K562 (cell line): ENCODE data around the gene SLC2A6. TPM values are rescaled to one million over a fixed set of nuclear protein-coding genes. Genes with fewer than 3 reads are reported as not detected.

ENCODE experiments used
- ATAC-seq: fragments of 200-7000 bp; cut with Tn5 transposase; 3 replicates; pipeline ENCODE4 v1.9.1; 2020; ENCODE audit warnings: moderate library complexity
- BruUV-seq: library from RNA; stranded (reverse); fragments of 400-500 nt; replicated peaks from 2 replicates; lab custom pipeline; 2021; lab: Mats Ljungman, UMichigan
- CTCF ChIA-PET: fragments of 300-600 bp; formaldehyde crosslinking; extraction: SDS; loops from one replicate; lab custom pipeline; 2021; ENCODE audit warnings: low intra/inter-chr PET ratio; lab: Yijun Ruan, JAX
- POLR2A ChIA-PET: fragments of 300-600, 350-650 bp; sonication (Branson Sonifier 250); formaldehyde crosslinking; extraction: SDS; loops from one replicate; lab custom pipeline; 2021; ENCODE audit warnings: antibody characterized with exemption, inconsistent platforms; lab: Yijun Ruan, JAX
- DNase-seq, 4 experiments: peaks; one replicate each; pipeline versions ENCODE4 v3.0.0 to v3.0.0-alpha.2; 2011 to 2018; ENCODE audit warnings: low spot score in 3 of 4, mixed read lengths in 3 of 4; ENCODE audit errors: extremely low read depth in 1 of 4
- FAIRE-seq: peaks from 2 replicates; lab custom pipeline; 2011; peaks lifted over from hg19 to GRCh38; lab: Jason Lieb, UNC
- H2AFZ ChIP-seq: 2 replicates; pipeline ENCODE4 v1.6.0; 2011; ENCODE audit warnings: low read depth, low read length, control low read depth, inconsistent platforms
- H3K27ac ChIP-seq: fragments of 200-600 bp; 3 replicates; pipeline ENCODE4 v1.8.0; 2011; ENCODE audit warnings: low read depth, mild to moderate bottlenecking, control low read depth, inconsistent platforms, low read length, moderate library complexity, mixed read lengths; ENCODE audit errors: extremely low read depth
- H3K27me3 ChIP-seq, 2 experiments: fragments of 300-600 bp in 1 of 2; 2 replicates in 1 of 2; 3 replicates in 1 of 2; pipeline versions ENCODE4 v1.6.0 to v1.8.0; 2011; ENCODE audit warnings: inconsistent platforms in 2 of 2, low read length in 2 of 2, mild to moderate bottlenecking in 1 of 2, mixed read lengths in 1 of 2, moderate library complexity in 1 of 2; ENCODE audit not compliant: control insufficient read depth in 2 of 2, insufficient read depth in 2 of 2
- H3K36me3 ChIP-seq: fragments of 300-600 bp; 3 replicates; pipeline ENCODE4 v1.8.0; 2011; ENCODE audit warnings: mild to moderate bottlenecking, low read length, inconsistent platforms; ENCODE audit not compliant: control insufficient read depth, insufficient read depth
- H3K4me1 ChIP-seq, 2 experiments: fragments of 200-600 bp in 1 of 2; replicated peaks in 1 of 2; 2 replicates in 1 of 2; 3 replicates in 1 of 2; pipeline versions ENCODE4 v1.5.1 to v1.8.0; 2011; ENCODE audit warnings: inconsistent platforms in 2 of 2, low read length in 2 of 2, mild to moderate bottlenecking in 1 of 2, mixed read lengths in 1 of 2, moderate library complexity in 1 of 2; ENCODE audit not compliant: control insufficient read depth in 2 of 2, insufficient read depth in 2 of 2
- H3K4me2 ChIP-seq: 2 replicates; pipeline ENCODE4 v1.6.1; 2011; ENCODE audit warnings: low read length, control low read depth, inconsistent platforms, mixed read lengths; ENCODE audit not compliant: insufficient read depth
- H3K4me3 ChIP-seq: fragments of 200-600 bp; sonication (generic), shearing (Covaris generic); 2 replicates; pipeline ENCODE4 v1.5.1; 2016; ENCODE audit warnings: control low read depth, inconsistent platforms
- H3K79me2 ChIP-seq: fragments of 200-600 bp; 3 replicates; pipeline ENCODE4 v1.8.0; 2011; ENCODE audit warnings: low read length, inconsistent platforms; ENCODE audit not compliant: control insufficient read depth, insufficient read depth
- H3K9ac ChIP-seq, 2 experiments: 2 replicates each; pipeline versions ENCODE4 v1.6.0 to v1.6.1; 2011; ENCODE audit warnings: low read depth in 2 of 2, low read length in 2 of 2, control low read depth in 1 of 2, inconsistent platforms in 1 of 2, mild to moderate bottlenecking in 1 of 2, mixed read lengths in 1 of 2; ENCODE audit not compliant: insufficient read depth in 1 of 2
- H3K9me1 ChIP-seq: one replicate; pipeline ENCODE4 v1.6.0; 2011; ENCODE audit warnings: inconsistent platforms, mild to moderate bottlenecking, low read length, moderate library complexity; ENCODE audit not compliant: control insufficient read depth, insufficient read depth
- H3K9me3 ChIP-seq: replicated peaks from 2 replicates; pipeline ENCODE4 v1.5.1; 2011; ENCODE audit warnings: low read depth, low read length, inconsistent platforms; ENCODE audit not compliant: control insufficient read depth, insufficient read depth
- H4K20me1 ChIP-seq: replicated peaks from 2 replicates; pipeline ENCODE4 v1.6.1; 2011; ENCODE audit warnings: low read length, inconsistent platforms, mixed read lengths; ENCODE audit not compliant: control insufficient read depth, insufficient read depth
- SMARCE1 ChIP-seq: fragments of 450-650 bp; IDR thresholded peaks from 2 replicates; pipeline ENCODE4 v1.7.1; 2016; ENCODE audit warnings: mild to moderate bottlenecking
- TCF3 ChIP-seq: sonication (generic); formaldehyde crosslinking; IDR thresholded peaks from 2 replicates; pipeline ENCODE4 v1.4.0; 2020; ENCODE audit warnings: mild to moderate bottlenecking, missing genetic modification reagents
- ZNF316 ChIP-seq: fragments of 450-650 bp; IDR thresholded peaks from 2 replicates; pipeline ENCODE4 v1.6.1; 2016
- ZNF586 ChIP-seq: fragments of 450-650 bp; formaldehyde crosslinking; conservative IDR thresholded peaks from 2 replicates; pipeline ENCODE4 v1.4.0; 2020; ENCODE audit warnings: mild to moderate bottlenecking, moderate library complexity
- WGBS: fragments of 100-300 bp; shearing (Covaris generic); methylation state at CpG from one replicate; pipeline ENCODE4 v1.1.6; 2016; ENCODE audit warnings: low coverage, mixed read lengths; ENCODE audit not compliant: insufficient coverage; ENCODE audit errors: missing lambda C conversion rate; 5-methylcytosine and 5-hydroxymethylcytosine counted together
- in situ Hi-C: fragments of 300-500 bp; cut with MboI; formaldehyde crosslinking; loops from 4 replicates; pipeline ENCODE4 v1.15.0; 2018; ENCODE audit warnings: inconsistent platforms, mixed read lengths
- intact Hi-C: fragments of 100-400 bp; cut with micrococcal nuclease; formaldehyde crosslinking; loops from 2 replicates; pipeline ENCODE4 v1.14.2; 2022
- polyA plus RNA-seq, 8 experiments: library from polyadenylated mRNA; depleted of rRNA in 4 of 8; stranded (reverse) in 5 of 8; unstranded in 3 of 8; fragments of >200 nt; fragmentation: Nextera tagmentation in 2 of 8; fragmentation: Illumina TruSeq in 1 of 8; extraction: Ambion mirVana in 2 of 8; extraction: Trizol in 1 of 8; gene quantifications; 2 replicates each; pipeline versions ENCODE4 v1.2.1 to v1.2.3, GENCODE V29; 2011 to 2014; ENCODE audit warnings: inconsistent platforms in 1 of 8, missing spikeins in 1 of 8
- total RNA-seq, 7 experiments: library from RNA; depleted of rRNA in 6 of 7; stranded (reverse); fragments of >200 nt in 6 of 7; fragmentation: Illumina TruSeq in 2 of 7; extraction: Trizol in 2 of 7; gene quantifications; 2 replicates each; pipeline versions ENCODE4 v1.2.1 to v1.2.3, GENCODE V29; 2011 to 2021; ENCODE audit warnings: low replicate concordance in 1 of 7

SLC2A6 gene
- total and polyA plus RNA-seq, 9 of the 15 experiments (the other 6 are each of a cell fraction or from before 2014, with no cell fraction given) = 0.04 to 0.38 (median 0.09) TPM; not detected in 3

- TF ChIP-seq TCF3 = 0 out of 2 replicates have a peak, but pooled peaks have one; percentile 13
These were observed 4.7 kb downstream of the SLC2A6 start (continued) for GRCh38 chr9:133474215-133474614.

- ChIA-PET POLR2A (no interaction called here), CTCF (no interaction called here)
- intact Hi-C loops = no loop called here
- H3K4me3 ChIP-seq = no peak overlapping the region
- no peaks in the 10 kb centered on the region for H3K9me1 ChIP-seq
- H2AFZ ChIP-seq = no peak overlapping the region
- H3K27me3 ChIP-seq = peaks cover 7 to 66% of the 10 kb centered on the region in 2 experiments; a peak in 3 of 5 replicates
- DNase-seq (no peak), ATAC-seq (no peak), FAIRE-seq (no peak)
- 35% methylated on average over 16 of the region's 20 CpGs for WGBS
- no peak overlapping the region for H3K9ac ChIP-seq
- no peak overlapping the region for H3K4me2 ChIP-seq
- no peaks in the 10 kb centered on the region for H3K79me2 ChIP-seq
- no TSS peak for BruUV-seq
- peaks cover 19% of the 10 kb centered on the region for H4K20me1 ChIP-seq
- H3K9me3 ChIP-seq = no peaks in the 10 kb centered on the region
- in situ Hi-C loops = no loop called here
- no peak overlapping the region for H3K27ac ChIP-seq
- peaks cover 0 to 52% of the 10 kb centered on the region in 2 experiments; a peak in 3 of 5 replicates for H3K4me1 ChIP-seq
- peak; percentile 75 for TF ChIP-seq ZNF316
- TF ChIP-seq SMARCE1 = no peak
- TF ChIP-seq ZNF586 (CRISPR knock-in tag) = no peak
- no peaks in the 10 kb centered on the region for H3K36me3 ChIP-seq
These were observed 5.2 kb downstream of the SLC2A6 start for GRCh38 chr9:133473743-133474142.
